Pancreas (tissue), 10 donors: ENCODE results near the gene MYO5C. TPM values are rescaled to one million over a fixed set of nuclear protein-coding genes. Genes with fewer than 3 reads are reported as not detected.
A peak's percentile ranks its signal among the peaks of the same experiment; 100 is the strongest.

Experiments used
- ATAC-seq, 4 donors: fragments of 200-7000 bp; cut with Tn5 transposase; one replicate each; pipeline versions ENCODE4 v1.8.0 to v1.9.1; 2020; ENCODE audit warnings: mild to moderate bottlenecking in 4 of 4, moderate library complexity in 4 of 4
- DNase-seq, 6 donors: peaks; one replicate each; pipeline ENCODE4 v3.0.0-alpha.2; 2020
- FAIRE-seq: peaks from 2 replicates; lab custom pipeline; 2012; peaks lifted over from hg19 to GRCh38; lab: Jason Lieb, UNC
- H3K27ac ChIP-seq, 4 donors: fragments of 200-600 bp; sonication (generic); 1 replicate in 3 of 4; 2 replicates in 1 of 4; pipeline versions ENCODE4 v1.5.0 to v1.8.0; 2020
- H3K27me3 ChIP-seq, 4 donors: fragments of 200-600 bp; one replicate each; pipeline ENCODE4 v1.8.0; 2021
- H3K36me3 ChIP-seq, 3 donors: fragments of 200-600 bp; sonication (generic) in 1 of 3; one replicate each; pipeline versions ENCODE4 v1.5.0 to v1.8.0; 2020 to 2021
- H3K4me1 ChIP-seq, 3 donors: fragments of 200-600 bp; one replicate each; pipeline ENCODE4 v1.8.0; 2021
- H3K4me3 ChIP-seq, 4 donors: fragments of 200-600 bp; sonication (generic) in 2 of 4; one replicate each; pipeline versions ENCODE4 v1.5.0 to v1.8.0; 2020 to 2021
- H3K9me3 ChIP-seq, 4 donors: fragments of 200-600 bp; one replicate each; pipeline ENCODE4 v1.8.0; 2021
- CTCF ChIP-seq, 4 donors: fragments of 200-600 bp; sonication (generic) in 3 of 4; IDR thresholded peaks; one replicate each; pipeline versions ENCODE4 v1.5.0 to v1.8.0; 2021; ENCODE audit warnings: antibody characterized with exemption in 4 of 4
- WGBS, 2 donors: extraction: QIAGEN DNeasy Blood & Tissue Kit; methylation state at CpG; one replicate each; pipeline ENCODE4 v1.1.7; 2013; 5-methylcytosine and 5-hydroxymethylcytosine counted together
- intact Hi-C, 3 donors: fragments of 100-400 bp; cut with DNase I; formaldehyde crosslinking; loops; one replicate each; pipeline versions ENCODE4 v1.11.1 to v1.14.2; 2022
- polyA plus RNA-seq, 2 donors: library from polyadenylated mRNA; stranded (reverse); fragments of 200-250 nt; gene quantifications; one replicate each; pipeline ENCODE4 v1.2.3, GENCODE V29; 2013
- total RNA-seq, 6 donors: library from RNA; stranded (reverse); fragmentation: NEBNext Ultra II Directional in 4 of 6; extraction: Animal tissue kit (Norgen Biotek cat#: 25700) in 4 of 6; gene quantifications; one replicate each; pipeline versions ENCODE4 v1.2.1 to v1.2.4, GENCODE V29; 2021 to 2023
- donor health status: healthy with polysubstance abuse.
- donor health status: DM: no; HTN: no; CAD: no; lungs with moderate emphysema.
- donor health status: DM: no; HTN: no; CAD: no.
- donor health status: control.
- donor health status: control.
- donor health status: Bipolar disorder and iron deficiency.
- donor health status: DM: yes; HTN: yes; CAD: no.
- donor health status: DM: no; HTN: no; CAD: no.
- donor health status: DM: no; HTN: no; CAD: no.
- donor health status: DM: yes; HTN: yes; CAD: no.

Gene MYO5C
- total and polyA plus RNA-seq, 8 donors, result 12.7 to 52.7 (median 39.2) TPM

DNA sequence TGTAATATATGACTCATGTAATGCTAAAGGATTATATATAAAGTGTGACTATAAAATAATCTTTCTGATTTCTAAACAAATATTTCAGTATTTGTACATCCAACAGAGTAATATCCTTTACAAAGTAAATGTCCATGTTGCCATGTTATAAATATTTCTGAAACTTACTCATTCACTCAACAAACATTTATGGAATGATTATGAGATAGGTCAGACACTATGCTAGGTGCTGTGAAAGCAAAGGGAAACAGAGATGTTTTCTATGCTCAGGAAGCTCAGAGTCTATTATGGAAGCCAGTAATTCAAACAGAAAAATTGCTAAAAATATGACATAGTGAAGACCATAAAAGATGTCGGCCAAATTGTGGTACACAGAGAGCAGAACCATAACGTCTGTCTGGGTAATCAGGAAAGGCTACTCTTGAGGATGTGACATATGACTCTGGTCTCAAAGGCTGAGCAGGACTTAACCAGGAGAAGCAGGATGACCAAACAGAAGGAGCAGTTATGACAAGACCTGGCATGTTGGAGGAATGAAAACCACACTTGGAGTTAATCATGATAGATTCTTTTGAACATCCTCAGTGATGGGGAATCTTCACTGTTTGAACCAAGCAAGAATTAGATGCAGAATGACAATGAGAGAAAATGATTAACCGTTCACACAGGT lies 39.0 kb upstream of the MYO5C start:
- ATAC-seq (no peak), FAIRE-seq (no peak)
- intact Hi-C loops, result loop anchor here in 1 of 3 donors (10.0 kb wide), 1 partner anchor 80 kb away; no protein-coding TSS in a partner anchor

GRCh38 chr15:52331490-52332240 lies 36.1 kb upstream of the MYO5C start:
- no peaks in the 10 kb centered on the region for H3K27me3 ChIP-seq
- H3K4me3 ChIP-seq, result no peak overlapping the region
- H3K9me3 ChIP-seq, result no peaks in the 10 kb centered on the region
- FAIRE-seq (no peak), DNase-seq (peak in 2 of 6 donors; percentile 17 to 39), ATAC-seq (peak; percentile 75 to 85 (median 81))
- no peak overlapping the region for H3K27ac ChIP-seq
- 39 to 49% methylated on average over 6 of the region's 6 CpGs for WGBS, 2 donors
- intact Hi-C loops, result loop anchor here in 1 of 3 donors (10.0 kb wide), 1 partner anchor 77 kb away; no protein-coding TSS in a partner anchor
- H3K36me3 ChIP-seq, result no peaks in the 10 kb centered on the region
- peaks cover 3 to 12% (median 9%) of the 10 kb centered on the region in 3 donors for H3K4me1 ChIP-seq
- no peak for TF ChIP-seq CTCF (IDR thresholded peaks at IDR 0.05)

More for the DNA sequence above, 39.0 kb upstream of the MYO5C start:
- H3K4me3 ChIP-seq, result no peak overlapping the region
- H3K27ac ChIP-seq, result no peak overlapping the region
- WGBS, 2 donors, result 80 to 82% methylated on average over 3 of the region's 3 CpGs
- DNase-seq, result no peak
- H3K9me3 ChIP-seq, result no peaks in the 10 kb centered on the region
- H3K27me3 ChIP-seq, result no peaks in the 10 kb centered on the region
- TF ChIP-seq CTCF (IDR thresholded peaks at IDR 0.05), result no peak
- H3K4me1 ChIP-seq, result peaks cover 0 to 6% (median 5%) of the 10 kb centered on the region in 3 donors
- no peaks in the 10 kb centered on the region for H3K36me3 ChIP-seq

DNA sequence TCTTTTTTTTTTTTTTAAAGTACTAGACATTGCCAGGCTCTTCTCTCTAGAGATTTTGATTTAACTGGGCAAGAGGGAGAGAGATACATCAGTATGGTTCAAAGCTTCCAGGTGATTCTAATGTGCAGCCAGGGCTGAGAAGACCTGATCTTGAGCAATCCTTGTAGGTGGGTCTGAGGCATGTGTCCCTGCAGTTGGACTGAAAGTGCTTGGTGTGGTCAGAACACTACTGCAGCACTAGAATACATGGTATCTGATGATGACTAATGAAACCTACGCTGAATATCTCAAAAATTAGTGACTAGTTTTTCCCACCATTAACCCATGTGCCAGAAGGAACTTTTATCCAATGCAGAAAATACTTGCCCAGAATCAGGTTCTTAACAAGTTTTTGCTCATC lies 34.4 kb upstream of the MYO5C start:
- peaks cover 3 to 12% (median 9%) of the 10 kb centered on the region in 3 donors for H3K4me1 ChIP-seq
- no peaks in the 10 kb centered on the region for H3K9me3 ChIP-seq
- no peak overlapping the region for H3K27ac ChIP-seq
- no peak for TF ChIP-seq CTCF (IDR thresholded peaks at IDR 0.05)
- intact Hi-C loops, result loop anchor here in 2 of 3 donors (10.0 kb wide), 1 partner anchor 75 kb away; no protein-coding TSS in a partner anchor
- WGBS, 2 donors, result 50 to 58% methylated on average over 1 of the region's 1 CpG
- no peaks in the 10 kb centered on the region for H3K36me3 ChIP-seq
- DNase-seq (no peak), FAIRE-seq (no peak), ATAC-seq (peak in 2 of 4 donors; percentile 18 to 23)
- H3K27me3 ChIP-seq, result no peaks in the 10 kb centered on the region
- no peak overlapping the region for H3K4me3 ChIP-seq

DNA sequence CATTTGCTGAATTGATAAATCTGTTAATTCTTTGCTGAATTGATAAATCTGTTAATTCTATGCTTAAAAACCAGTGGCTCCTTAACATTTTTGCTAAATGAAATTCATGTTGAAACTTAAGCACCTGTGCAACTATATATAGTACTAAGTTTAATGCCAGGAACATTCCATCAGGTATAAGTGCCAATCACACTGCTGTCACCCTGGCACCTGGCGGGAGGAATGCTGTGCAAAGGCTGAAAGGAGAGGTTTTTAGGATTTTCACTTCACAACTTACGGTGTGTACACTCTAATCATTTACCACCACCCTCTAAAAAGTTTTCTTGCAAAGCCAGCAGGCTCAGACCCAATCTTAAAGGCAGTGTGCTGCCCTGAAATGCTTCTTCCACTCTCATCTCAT lies 33.5 kb upstream of the MYO5C start:
- no peak for DNase-seq

More for the DNA sequence above, 33.5 kb upstream of the MYO5C start:
- WGBS, 2 donors, result 17 to 24% methylated on average over 2 of the region's 2 CpGs
- peak; percentile 55 to 88 (median 70) for ATAC-seq
- Histone ChIP-seq H3K4me1 (peaks cover 3 to 12% (median 9%) of the 10 kb centered on the region in 3 donors), H3K27ac (no peak overlapping the region), H3K27me3 (no peaks in the 10 kb centered on the region), H3K9me3 (no peaks in the 10 kb centered on the region), H3K36me3 (no peaks in the 10 kb centered on the region), H3K4me3 (no peak overlapping the region)
- TF ChIP-seq CTCF (IDR thresholded peaks at IDR 0.05), result no peak
- intact Hi-C loops, result loop anchor here in 1 of 3 donors (10.0 kb wide), 1 partner anchor 74 kb away; no protein-coding TSS in a partner anchor
- FAIRE-seq, result no peak
